Measurements from ENCODE around the gene SLC22A23.

SLC22A23 gene

GRCh38 chr6:3258720-3259490 lies 197.9 kb downstream of the SLC22A23 start, which contains the start of gene PSMG4:
PSMG4 (plus strand) TSS chr6:3258947; CDS start chr6:3259023, 76 bp downstream.
- TF ChIP-seq, protein P1, sequence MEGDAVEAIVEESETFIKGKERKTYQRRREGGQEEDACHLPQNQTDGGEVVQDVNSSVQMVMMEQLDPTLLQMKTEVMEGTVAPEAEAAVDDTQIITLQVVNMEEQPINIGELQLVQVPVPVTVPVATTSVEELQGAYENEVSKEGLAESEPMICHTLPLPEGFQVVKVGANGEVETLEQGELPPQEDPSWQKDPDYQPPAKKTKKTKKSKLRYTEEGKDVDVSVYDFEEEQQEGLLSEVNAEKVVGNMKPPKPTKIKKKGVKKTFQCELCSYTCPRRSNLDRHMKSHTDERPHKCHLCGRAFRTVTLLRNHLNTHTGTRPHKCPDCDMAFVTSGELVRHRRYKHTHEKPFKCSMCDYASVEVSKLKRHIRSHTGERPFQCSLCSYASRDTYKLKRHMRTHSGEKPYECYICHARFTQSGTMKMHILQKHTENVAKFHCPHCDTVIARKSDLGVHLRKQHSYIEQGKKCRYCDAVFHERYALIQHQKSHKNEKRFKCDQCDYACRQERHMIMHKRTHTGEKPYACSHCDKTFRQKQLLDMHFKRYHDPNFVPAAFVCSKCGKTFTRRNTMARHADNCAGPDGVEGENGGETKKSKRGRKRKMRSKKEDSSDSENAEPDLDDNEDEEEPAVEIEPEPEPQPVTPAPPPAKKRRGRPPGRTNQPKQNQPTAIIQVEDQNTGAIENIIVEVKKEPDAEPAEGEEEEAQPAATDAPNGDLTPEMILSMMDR (conservative IDR thresholded peaks at IDR 0.05; ENCODE audit: low read depth, low read length) = no peak
- peak; percentile 44 for DNase-seq (ENCODE audit: low read depth)
- H3K4me3 ChIP-seq (ENCODE audit: low read length) = peak within 1 kb of the TSS; percentile 67

DNA sequence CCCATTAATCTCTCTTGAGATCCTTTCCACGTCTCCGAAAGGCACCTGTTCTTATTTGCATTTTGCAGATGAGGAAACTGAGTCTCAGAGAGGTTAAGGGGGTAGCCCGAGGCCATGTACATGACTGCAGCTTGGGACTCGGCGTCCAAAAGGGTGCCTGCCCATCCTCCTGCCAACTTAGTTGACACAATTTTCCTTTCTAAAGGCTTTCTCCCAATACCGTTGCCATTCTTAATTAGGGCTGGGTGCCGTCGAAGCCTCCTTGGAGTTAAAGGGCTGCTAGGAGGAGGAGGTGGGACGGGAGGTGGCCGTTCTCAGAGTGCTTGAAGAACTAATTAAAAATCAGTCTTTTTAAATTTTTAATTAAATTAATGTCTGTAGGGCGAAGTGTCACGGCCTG lies 198.6 kb downstream of the SLC22A23 start:
- H3K4me3 ChIP-seq (ENCODE audit: low read length) = peak overlapping the region; percentile 56
- TF ChIP-seq, protein P1 (conservative IDR thresholded peaks at IDR 0.05; ENCODE audit: low read depth, low read length) = no peak
- DNase-seq (ENCODE audit: low read depth) = no peak

GRCh38 chr6:3253597-3253961 lies 203.3 kb downstream of the SLC22A23 start:
- DNase-seq (ENCODE audit: low read depth) = no peak
- H3K4me3 ChIP-seq (ENCODE audit: low read length) = no peak overlapping the region
- TF ChIP-seq, protein P1 (conservative IDR thresholded peaks at IDR 0.05; ENCODE audit: low read depth, low read length) = no peak

- TF ChIP-seq, protein P1 (conservative IDR thresholded peaks at IDR 0.05; ENCODE audit: low read depth, low read length) = no peak
- no peak overlapping the region for H3K4me3 ChIP-seq (ENCODE audit: low read length)
- no peak for DNase-seq (ENCODE audit: low read depth)
Observed at GRCh38 chr6:3252861-3253596, 203.8 kb downstream of the SLC22A23 start.

GRCh38 chr6:3252369-3252768 lies 204.5 kb downstream of the SLC22A23 start:
- TF ChIP-seq, protein P1 (conservative IDR thresholded peaks at IDR 0.05; ENCODE audit: low read depth, low read length) = no peak
- DNase-seq (ENCODE audit: low read depth) = no peak
- H3K4me3 ChIP-seq (ENCODE audit: low read length) = no peak overlapping the region

DNA sequence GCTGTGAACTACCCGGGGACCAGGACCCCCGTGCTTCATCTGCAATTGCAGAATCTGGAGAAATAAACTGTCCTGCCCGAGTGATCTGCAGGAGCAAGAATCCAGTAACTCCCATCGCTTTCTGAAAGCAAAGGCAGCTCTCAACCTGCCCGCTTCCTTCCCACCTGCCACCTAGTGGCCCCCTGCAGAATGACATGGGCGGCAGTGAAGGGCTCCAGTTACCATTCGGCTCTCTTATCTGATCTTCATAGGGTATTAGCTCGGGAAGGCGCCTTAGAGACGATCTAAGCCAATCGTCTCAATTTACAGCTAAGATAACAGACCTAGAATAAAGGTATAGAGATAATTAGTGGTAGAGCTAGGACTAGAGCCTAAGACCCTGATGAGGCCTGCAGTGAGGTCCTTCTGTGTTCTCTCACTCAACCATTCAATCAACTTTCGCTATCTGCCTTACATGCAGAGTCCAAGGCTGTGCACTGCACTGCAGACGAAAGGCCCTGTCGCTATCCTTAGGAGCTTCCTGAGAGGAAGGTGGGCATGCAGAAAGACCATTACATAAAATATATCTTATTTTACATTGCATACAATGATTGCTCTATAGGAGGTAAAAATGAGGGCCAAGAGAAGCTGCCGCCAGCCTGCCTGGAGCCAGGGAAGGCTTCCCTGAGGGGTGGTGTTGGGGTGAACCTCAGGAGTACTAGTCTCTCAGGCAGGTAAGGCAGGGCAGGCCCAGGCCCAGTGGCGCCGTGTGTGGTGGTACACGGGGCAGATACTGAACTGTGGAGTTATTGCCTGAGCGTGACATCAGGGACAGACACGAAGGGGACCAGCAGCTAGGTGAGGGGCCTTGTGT lies 205.2 kb downstream of the SLC22A23 start:
- TF ChIP-seq, protein P1 (conservative IDR thresholded peaks at IDR 0.05; ENCODE audit: low read depth, low read length) = peak; percentile 99
- peak; percentile 43 for DNase-seq (ENCODE audit: low read depth)
- no peak overlapping the region for H3K4me3 ChIP-seq (ENCODE audit: low read length)

Data from retinal pigment epithelial cell (primary cell).